Measurements from ENCODE around the gene ISCA2. TPM values are rescaled to one million over a fixed set of nuclear protein-coding genes. Genes with fewer than 3 reads are reported as not detected.
"Not testable (repeated sequence)": the region's sequence is repeated elsewhere in the genome, so short reads cannot be mapped to it uniquely, and the experiment has no call there.

Gene ISCA2
- total RNA-seq = 8.7 and 18.6 TPM in 2 replicates

- H3K36me3 ChIP-seq (ENCODE audit: insufficient read depth, low read length) = peaks cover 5% of the 10 kb centered on the region
- no peaks in the 10 kb centered on the region for H3K27me3 ChIP-seq (ENCODE audit: insufficient read depth, low read length)
- H3K4me3 ChIP-seq (ENCODE audit: insufficient read depth, low read length) = peak within 1 kb of the TSS; percentile 88
- peak; percentile 98 for DNase-seq (ENCODE audit: insufficient read length, low spot score, missing footprints)
- peak within 1 kb of the TSS; percentile 75 for H3K27ac ChIP-seq (ENCODE audit: low read depth, low read length)
- H3K9me3 ChIP-seq (ENCODE audit: low read depth, low read length) = no peaks in the 10 kb centered on the region
- H3K4me1 ChIP-seq (ENCODE audit: insufficient read depth, low read length) = peaks cover 36% of the 10 kb centered on the region
- peak within 1 kb of the TSS; percentile 100 for H3K4me2 ChIP-seq (ENCODE audit: insufficient read depth, low read length)
- peak within 1 kb of the TSS; percentile 92 for H2AFZ ChIP-seq (ENCODE audit: low read length)
- no peak for TF ChIP-seq CTCF (IDR thresholded peaks at IDR 0.05; ENCODE audit: extremely low read depth, low read depth, low read length)
- H4K20me1 ChIP-seq (ENCODE audit: insufficient read depth, low read length) = no peaks in the 10 kb centered on the region
- H3K79me2 ChIP-seq (ENCODE audit: insufficient read depth, low read length) = peaks cover 42% of the 10 kb centered on the region
Observed at GRCh38 chr14:74493343-74494261, at the start of gene ISCA2. TSS of gene ISCA2 (plus strand) at chr14:74493765. CDS start at chr14:74493775, 10 bp downstream.

- H2AFZ ChIP-seq (ENCODE audit: low read length) = no peak overlapping the region
- no peak for TF ChIP-seq CTCF (IDR thresholded peaks at IDR 0.05; ENCODE audit: extremely low read depth, low read depth, low read length)
- no peaks in the 10 kb centered on the region for H3K79me2 ChIP-seq (ENCODE audit: insufficient read depth, low read length)
- H3K4me2 ChIP-seq (ENCODE audit: insufficient read depth, low read length) = no peak overlapping the region
- no peaks in the 10 kb centered on the region for H3K36me3 ChIP-seq (ENCODE audit: insufficient read depth, low read length)
- no peaks in the 10 kb centered on the region for H4K20me1 ChIP-seq (ENCODE audit: insufficient read depth, low read length)
- peaks cover 17% of the 10 kb centered on the region for H3K27me3 ChIP-seq (ENCODE audit: insufficient read depth, low read length)
- H3K4me3 ChIP-seq (ENCODE audit: insufficient read depth, low read length) = no peak overlapping the region
- H3K4me1 ChIP-seq (ENCODE audit: insufficient read depth, low read length) = no peaks in the 10 kb centered on the region
- no peak overlapping the region for H3K27ac ChIP-seq (ENCODE audit: low read depth, low read length)
- no peak for DNase-seq (ENCODE audit: insufficient read length, low spot score, missing footprints)
- H3K9me3 ChIP-seq (ENCODE audit: low read depth, low read length) = no peaks in the 10 kb centered on the region
Observed at GRCh38 chr14:74444866-74445265, 48.7 kb upstream of the ISCA2 start.

GRCh38 chr14:74454397-74454796, 39.2 kb upstream of the ISCA2 start:
- H4K20me1 ChIP-seq (ENCODE audit: insufficient read depth, low read length); H3K4me1 ChIP-seq (ENCODE audit: insufficient read depth, low read length); H3K27ac ChIP-seq (ENCODE audit: low read depth, low read length); DNase-seq (ENCODE audit: insufficient read length, low spot score, missing footprints); H3K4me3 ChIP-seq (ENCODE audit: insufficient read depth, low read length); H3K36me3 ChIP-seq (ENCODE audit: insufficient read depth, low read length); H3K79me2 ChIP-seq (ENCODE audit: insufficient read depth, low read length); H3K9me3 ChIP-seq (ENCODE audit: low read depth, low read length); H3K4me2 ChIP-seq (ENCODE audit: insufficient read depth, low read length); H2AFZ ChIP-seq (ENCODE audit: low read length): not testable (repeated sequence)
- H3K27me3 ChIP-seq (ENCODE audit: insufficient read depth, low read length) = peaks cover 22% of the 10 kb centered on the region

- Histone ChIP-seq H4K20me1 (ENCODE audit: insufficient read depth, low read length) (no peaks in the 10 kb centered on the region), H3K36me3 (ENCODE audit: insufficient read depth, low read length) (no peaks in the 10 kb centered on the region), H3K4me2 (ENCODE audit: insufficient read depth, low read length) (no peak overlapping the region), H3K9me3 (ENCODE audit: low read depth, low read length) (no peaks in the 10 kb centered on the region), H2AFZ (ENCODE audit: low read length) (no peak overlapping the region), H3K4me3 (ENCODE audit: insufficient read depth, low read length) (no peak overlapping the region), H3K4me1 (ENCODE audit: insufficient read depth, low read length) (peaks cover 3% of the 10 kb centered on the region), H3K79me2 (ENCODE audit: insufficient read depth, low read length) (no peaks in the 10 kb centered on the region), H3K27me3 (ENCODE audit: insufficient read depth, low read length) (peaks cover 22% of the 10 kb centered on the region), H3K27ac (ENCODE audit: low read depth, low read length) (no peak overlapping the region)
- TF ChIP-seq CTCF (IDR thresholded peaks at IDR 0.05; ENCODE audit: extremely low read depth, low read depth, low read length) = no peak
- no peak for DNase-seq (ENCODE audit: insufficient read length, low spot score, missing footprints)
Observed at GRCh38 chr14:74456684-74457564, 36.6 kb upstream of the ISCA2 start.

All from osteoblast (primary cell).